GM12801 (cell line): Measurements from ENCODE around the gene GABRR2.

Experiments used
- TF ChIP-seq, protein P1 (sequence below): IDR thresholded peaks from one replicate; pipeline ENCODE4 v1.5.1; 2011; ENCODE audit warnings: control low read depth; ENCODE audit not compliant: insufficient read length; ENCODE audit errors: extremely low read depth

GABRR2 gene

GRCh38 chr6:89284963-89285735, 29.9 kb downstream of the GABRR2 start:
- TF ChIP-seq, protein P1, sequence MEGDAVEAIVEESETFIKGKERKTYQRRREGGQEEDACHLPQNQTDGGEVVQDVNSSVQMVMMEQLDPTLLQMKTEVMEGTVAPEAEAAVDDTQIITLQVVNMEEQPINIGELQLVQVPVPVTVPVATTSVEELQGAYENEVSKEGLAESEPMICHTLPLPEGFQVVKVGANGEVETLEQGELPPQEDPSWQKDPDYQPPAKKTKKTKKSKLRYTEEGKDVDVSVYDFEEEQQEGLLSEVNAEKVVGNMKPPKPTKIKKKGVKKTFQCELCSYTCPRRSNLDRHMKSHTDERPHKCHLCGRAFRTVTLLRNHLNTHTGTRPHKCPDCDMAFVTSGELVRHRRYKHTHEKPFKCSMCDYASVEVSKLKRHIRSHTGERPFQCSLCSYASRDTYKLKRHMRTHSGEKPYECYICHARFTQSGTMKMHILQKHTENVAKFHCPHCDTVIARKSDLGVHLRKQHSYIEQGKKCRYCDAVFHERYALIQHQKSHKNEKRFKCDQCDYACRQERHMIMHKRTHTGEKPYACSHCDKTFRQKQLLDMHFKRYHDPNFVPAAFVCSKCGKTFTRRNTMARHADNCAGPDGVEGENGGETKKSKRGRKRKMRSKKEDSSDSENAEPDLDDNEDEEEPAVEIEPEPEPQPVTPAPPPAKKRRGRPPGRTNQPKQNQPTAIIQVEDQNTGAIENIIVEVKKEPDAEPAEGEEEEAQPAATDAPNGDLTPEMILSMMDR = no peak

DNA sequence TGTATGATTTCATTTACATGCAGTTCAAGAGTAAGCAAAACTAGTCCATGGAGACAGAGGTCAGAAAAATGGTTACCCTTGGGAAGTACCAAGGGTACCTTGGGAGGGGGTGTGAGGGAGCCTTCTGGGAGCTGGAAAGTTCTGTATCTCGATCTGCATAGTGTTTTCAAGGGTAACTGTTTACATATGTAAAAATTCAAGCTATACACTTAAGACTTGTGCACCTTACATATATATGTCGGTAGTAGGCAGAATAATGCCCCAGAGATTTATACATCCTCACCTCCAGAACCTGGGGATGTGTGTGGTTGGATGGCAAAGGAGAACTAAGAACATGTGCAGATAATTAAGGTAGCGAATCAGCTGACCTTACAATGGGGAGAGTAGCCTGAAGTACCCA, 31.0 kb downstream of the GABRR2 start:
- TF ChIP-seq, protein P1 = no peak

DNA sequence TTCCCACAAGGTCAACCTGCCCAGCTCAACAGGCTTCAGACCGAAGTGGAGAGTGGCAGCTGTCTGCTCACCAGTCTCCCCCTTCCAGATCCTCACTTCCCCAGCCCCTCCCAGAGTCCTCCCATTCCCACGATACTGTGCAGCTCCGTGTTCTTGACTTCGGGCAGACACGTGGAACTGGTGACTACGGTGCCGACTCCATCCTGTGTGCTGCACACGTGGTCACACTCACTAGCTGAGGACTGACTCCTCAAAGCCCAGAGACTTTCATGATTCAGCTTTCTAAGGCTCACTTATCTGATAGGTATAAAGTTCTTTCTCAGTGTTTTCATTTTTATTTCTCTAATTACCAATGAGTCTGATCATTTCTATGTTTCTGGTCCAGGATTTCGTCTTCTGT, 32.4 kb downstream of the GABRR2 start:
- TF ChIP-seq, protein P1 = no peak

DNA sequence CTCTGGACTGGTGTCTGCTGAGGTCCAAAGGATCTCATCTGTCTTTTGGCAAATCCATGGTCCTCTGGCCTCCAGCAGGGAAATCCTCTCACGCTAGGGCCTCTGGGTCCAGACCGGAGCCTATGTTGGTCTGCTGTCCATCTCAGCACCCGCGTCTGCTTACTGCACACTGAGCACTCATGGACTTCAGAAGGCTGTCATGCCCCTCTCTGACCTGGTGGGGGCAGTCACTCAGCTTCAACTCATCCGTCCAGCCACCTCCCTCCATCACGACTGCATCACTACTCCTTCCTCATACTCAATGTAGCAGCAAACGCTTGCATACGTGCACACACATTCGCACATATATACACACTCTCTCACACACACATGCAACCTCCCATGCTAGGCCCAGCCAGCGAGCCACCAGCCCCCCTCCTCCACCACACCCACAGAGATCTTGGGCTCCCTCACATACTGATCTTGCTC, 33.3 kb downstream of the GABRR2 start:
- TF ChIP-seq, protein P1 = no peak

- TF ChIP-seq, protein P1 = no peak
Observed at GRCh38 chr6:89278956-89279355, 36.1 kb downstream of the GABRR2 start.

- TF ChIP-seq, protein P1 = no peak
Observed at GRCh38 chr6:89275900-89276299, 39.2 kb downstream of the GABRR2 start.

GRCh38 chr6:89273816-89274215, 41.3 kb downstream of the GABRR2 start:
- TF ChIP-seq, protein P1 = no peak
